NCI-H1694 (cell line): Measurements from ENCODE around the gene PRKAG3.

ENCODE experiments used
- DNase-seq: peaks from one replicate; lab custom pipeline; 2025; lab: John Stamatoyannopoulos, UW

Gene PRKAG3

DNA sequence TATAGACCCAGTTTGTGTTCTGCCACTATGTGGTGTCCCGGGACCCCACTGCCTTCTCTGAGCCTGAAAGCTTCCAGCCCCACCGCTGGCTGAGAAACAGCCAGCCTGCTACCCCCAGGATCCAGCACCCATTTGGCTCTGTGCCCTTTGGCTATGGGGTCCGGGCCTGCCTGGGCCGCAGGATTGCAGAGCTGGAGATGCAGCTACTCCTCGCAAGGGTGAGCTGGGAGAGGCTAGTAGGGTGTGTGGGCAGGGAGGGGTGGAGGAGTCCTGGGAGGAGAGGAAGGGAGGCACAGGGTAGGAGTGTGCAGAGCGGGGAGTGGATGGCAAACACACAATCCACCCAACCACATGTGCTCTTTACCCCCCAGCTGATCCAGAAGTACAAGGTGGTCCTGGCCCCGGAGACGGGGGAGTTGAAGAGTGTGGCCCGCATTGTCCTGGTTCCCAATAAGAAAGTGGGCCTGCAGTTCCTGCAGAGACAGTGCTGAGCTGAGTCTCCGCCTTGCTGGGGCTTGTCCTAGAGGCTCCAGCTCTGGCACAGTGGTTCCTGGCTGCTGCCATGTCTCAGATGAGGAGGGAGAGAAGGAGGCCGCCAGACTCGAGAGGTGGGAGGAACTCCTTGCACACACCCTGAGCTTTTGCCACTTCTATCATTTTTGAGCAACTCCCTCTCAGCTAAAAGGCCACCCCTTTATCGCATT, 16.9 kb downstream of the PRKAG3 start:
- no peak for DNase-seq

DNA sequence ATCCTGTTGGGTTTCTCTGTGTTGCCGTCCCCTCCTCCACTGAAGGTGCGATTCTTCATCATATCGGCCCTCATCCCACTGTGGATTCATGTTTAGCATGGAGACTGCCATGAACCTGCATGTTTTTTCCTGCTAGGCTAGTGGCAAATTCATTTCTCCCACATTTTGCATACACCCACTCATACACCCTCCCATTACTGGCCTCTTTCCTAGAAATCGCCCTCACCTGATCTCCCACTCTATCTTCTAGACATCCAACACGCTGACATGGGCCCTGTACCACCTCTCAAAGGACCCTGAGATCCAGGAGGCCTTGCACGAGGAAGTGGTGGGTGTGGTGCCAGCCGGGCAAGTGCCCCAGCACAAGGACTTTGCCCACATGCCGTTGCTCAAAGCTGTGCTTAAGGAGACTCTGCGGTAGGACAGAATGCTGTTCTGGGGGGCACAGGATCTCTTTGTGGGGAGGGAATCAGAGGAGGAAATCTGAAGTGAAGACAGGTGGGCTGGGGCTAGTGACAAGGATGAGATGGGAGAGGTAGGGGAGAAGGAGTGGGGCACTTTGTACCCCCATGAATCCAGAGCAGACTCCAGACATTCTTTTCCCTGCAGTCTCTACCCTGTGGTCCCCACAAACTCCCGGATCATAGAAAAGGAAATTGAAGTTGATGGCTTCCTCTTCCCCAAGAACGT, 17.7 kb downstream of the PRKAG3 start:
- no peak for DNase-seq

DNA sequence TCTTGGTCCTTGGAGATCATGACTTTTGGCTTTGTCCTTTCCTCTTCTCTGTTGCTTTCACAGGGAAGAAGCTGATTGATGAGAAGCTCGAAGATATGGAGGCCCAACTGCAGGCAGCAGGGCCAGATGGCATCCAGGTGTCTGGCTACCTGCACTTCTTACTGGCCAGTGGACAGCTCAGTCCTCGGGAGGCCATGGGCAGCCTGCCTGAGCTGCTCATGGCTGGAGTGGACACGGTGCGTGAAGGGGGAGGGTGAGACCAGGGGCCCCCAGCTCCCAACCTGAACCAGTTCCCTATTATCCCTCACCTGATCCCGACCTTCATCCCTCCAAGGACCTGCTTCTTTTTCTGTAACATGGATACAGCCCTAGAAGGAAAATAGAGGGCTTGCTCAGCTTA, 18.7 kb downstream of the PRKAG3 start:
- DNase-seq: no peak

DNA sequence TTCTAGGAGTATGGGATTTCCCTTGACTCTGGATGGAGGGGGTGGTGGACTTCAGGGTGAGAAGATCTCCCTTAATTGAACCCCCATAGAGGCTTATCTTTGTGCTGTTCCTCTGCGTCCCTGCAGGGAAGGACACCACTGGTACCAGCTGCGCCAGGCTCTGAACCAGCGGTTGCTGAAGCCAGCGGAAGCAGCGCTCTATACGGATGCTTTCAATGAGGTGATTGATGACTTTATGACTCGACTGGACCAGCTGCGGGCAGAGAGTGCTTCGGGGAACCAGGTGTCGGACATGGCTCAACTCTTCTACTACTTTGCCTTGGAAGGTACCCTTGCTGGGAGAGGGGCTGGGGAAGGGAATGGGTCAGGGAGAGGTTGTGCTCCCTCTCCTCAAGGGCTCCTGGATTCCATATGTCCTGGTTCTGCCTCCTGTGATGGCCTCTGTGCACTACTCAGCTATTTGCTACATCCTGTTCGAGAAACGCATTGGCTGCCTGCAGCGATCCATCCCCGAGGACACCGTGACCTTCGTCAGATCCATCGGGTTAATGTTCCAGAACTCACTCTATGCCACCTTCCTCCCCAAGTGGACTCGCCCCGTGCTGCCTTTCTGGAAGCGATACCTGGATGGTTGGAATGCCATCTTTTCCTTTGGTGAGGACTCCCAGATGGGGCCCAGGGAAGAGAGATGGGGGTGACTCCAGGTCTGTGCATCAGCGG, 19.3 kb downstream of the PRKAG3 start:
- DNase-seq: no peak

DNA sequence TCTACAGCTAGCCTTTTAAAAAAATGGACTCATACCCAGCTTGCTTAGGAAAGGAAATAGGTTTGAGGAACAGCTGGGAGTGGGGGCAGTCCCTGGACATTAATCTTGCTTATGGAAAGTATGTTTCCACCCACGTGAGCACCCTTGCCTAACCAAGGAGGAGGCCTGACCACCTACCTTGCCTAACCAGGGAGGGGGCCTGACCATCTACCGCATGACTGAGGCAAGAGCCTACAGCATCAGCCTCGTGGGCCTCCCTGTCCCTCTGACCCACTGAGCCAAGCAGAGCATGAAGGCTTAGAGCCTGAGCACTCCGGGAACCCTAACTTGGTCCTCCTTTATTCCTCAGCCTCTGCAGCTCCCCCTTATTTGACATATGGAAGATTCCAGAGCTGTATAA, 20.2 kb downstream of the PRKAG3 start:
- DNase-seq: no peak

DNA sequence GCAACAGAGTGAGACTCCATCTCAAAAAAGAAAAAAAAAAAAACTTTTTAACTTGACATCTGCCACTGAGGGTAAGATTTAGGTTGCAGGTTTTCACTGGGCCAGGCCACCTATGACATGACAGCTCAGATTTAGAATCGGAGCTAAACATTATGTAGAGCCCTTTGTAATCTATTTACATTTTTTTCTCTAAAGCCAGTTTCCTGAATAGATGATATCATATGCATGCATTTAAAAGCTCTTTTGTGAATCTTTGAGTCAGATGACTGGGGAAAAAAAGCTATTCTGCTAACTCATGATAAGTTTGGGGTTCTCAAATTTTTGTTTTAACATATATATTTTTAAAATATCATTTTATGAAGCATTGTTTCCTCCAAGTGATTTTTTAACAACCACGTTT, 21.3 kb downstream of the PRKAG3 start:
- no peak for DNase-seq

DNA sequence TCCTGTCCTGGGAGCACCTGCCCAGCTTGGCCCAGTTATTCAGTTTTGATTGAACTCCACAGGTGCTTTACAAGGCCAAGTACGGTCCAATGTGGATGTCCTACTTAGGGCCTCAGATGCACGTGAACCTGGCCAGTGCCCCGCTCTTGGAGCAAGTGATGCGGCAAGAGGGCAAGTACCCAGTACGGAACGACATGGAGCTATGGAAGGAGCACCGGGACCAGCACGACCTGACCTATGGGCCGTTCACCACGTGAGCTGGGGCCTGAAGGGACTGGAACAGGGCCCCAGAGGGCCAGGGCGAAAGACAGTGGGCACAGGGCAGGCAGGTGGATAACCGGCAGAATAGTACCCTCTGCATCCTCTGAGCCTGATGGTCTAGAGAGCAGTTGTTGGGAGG, 22.1 kb downstream of the PRKAG3 start:
- DNase-seq: no peak

DNA sequence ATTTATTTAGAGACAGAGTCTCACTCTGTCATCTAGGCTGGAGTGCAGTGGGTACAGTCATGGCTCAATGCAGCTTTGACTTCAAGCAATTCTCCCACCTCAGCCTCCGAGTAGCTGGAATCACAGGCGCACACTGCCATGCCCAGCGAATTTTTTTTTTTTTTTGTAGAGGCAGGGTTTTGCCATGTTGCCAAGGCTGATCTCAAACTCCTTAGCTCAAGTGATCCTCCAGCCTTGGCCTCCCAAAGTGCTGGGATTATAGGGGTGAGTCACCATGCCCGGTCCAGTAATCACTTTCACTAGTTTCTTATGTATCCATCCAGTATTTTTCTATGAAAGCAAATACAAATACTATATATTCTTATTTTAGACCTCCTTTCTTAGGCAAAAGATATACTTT, 24.0 kb downstream of the PRKAG3 start:
- DNase-seq: no peak

DNA sequence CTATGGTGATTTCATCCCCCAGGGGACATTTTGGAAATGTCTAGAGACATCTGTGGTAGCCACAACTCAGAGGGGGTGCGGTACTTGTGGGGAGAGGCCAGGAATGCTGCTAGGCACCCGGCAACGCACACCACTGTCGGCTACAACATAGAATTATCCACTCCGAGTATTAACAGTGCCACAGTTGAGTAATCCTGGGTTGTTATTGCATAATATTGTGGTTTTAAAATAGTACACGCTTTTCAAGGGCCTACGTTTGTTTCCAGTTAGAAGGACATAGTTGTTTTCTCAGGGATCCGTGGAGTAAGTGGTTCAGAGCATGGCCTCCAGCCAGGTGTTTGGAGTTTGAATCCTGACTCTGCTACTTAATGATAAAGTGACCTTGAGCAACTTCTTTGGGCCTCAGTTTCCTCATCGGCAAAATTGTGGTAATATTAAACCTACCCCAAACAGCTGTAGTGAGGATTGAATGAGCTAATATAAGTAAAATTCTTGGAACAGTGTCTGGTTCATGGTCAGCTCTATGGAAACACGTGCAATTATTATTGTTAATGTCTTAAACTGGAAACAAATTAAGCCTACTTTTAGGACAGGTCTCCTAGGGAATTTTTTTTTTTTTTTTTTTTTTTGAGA, 25.1 kb downstream of the PRKAG3 start:
- DNase-seq: no peak

DNA sequence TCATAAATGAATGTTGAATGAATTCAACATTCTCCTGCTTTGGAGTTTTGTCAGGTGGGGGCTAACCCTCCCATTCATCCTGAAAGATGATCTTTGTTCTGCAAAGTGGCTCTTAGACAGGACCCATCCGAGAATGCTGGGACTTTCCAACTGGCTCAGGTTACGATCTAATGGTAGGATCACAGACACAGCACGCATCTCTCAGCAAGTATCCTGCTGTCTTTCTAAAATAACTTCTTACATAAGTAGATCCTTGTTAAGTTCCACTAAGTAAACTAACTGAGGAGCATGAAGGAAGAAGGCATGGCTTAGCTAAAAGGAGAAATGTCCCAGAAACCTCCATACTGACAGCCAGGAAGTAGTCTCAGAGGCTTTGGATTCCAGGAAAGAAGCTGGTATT, 26.0 kb downstream of the PRKAG3 start:
- no peak for DNase-seq

DNA sequence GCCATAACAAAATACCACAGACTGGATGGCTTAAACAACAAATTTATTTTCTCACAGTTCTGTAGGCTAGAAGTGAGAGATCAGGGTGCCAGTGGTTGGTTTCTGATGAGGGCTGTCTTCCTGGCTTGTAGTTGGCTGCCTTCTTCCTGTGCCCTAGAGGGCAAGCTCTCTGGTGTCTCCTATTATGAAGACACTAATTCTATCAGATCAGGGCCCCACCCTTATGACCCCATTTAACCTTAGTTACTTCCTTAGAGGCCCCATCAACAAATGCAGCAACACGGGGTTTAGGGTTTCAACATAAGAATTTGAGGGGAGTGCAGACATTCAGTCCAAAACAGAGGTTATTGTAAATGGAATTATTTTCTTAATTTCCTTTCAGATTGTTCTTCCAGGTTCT, 26.8 kb downstream of the PRKAG3 start:
- no peak for DNase-seq

DNA sequence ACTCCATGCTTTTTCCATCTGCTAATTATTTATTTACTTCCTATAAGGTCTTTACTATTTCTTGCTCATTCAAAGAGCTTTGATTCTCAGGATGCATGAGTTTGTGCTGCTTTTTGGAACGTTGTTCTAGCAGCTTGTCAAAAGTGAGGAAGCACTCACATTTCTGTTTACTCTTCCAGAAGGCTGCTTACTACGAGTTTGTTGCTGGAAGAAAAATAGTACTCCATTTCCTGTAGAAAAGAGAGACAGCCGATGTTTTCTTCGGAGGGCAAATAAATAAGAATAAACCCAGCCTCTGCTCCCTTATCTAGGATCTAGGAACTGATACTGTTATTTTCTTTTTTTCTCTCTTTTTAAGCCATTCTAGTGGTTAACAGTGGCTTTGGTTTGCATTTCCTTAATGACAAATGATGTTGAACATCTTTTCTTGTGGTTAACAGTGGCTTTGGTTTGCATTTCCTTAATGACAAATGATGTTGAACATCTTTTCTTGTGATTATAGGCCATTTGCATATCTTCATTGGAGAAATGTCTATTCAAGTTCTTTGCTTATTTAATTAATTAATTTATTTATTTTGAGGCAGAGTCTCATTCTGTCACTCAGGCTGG, 29.1 kb downstream of the PRKAG3 start:
- no peak for DNase-seq

DNA sequence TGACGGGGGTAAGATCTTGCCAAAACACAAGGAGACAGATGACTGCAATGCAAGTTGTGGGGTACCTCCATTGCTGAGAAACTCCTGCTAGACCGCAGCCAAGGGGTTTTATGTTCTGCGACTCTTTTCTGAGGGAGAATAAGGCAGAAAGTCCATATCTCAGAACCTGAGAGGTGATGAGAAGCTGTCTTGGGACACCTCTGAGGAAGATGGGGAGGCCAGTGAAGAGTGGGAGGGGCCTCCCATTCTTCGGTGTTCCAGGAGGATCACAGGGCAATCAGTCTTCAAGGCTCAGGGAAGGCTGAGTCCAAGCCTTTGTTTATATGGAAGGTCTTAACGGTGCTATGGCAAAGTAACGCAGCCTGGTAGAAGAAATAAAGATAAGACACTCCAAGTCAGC, 31.6 kb downstream of the PRKAG3 start:
- DNase-seq: no peak

DNA sequence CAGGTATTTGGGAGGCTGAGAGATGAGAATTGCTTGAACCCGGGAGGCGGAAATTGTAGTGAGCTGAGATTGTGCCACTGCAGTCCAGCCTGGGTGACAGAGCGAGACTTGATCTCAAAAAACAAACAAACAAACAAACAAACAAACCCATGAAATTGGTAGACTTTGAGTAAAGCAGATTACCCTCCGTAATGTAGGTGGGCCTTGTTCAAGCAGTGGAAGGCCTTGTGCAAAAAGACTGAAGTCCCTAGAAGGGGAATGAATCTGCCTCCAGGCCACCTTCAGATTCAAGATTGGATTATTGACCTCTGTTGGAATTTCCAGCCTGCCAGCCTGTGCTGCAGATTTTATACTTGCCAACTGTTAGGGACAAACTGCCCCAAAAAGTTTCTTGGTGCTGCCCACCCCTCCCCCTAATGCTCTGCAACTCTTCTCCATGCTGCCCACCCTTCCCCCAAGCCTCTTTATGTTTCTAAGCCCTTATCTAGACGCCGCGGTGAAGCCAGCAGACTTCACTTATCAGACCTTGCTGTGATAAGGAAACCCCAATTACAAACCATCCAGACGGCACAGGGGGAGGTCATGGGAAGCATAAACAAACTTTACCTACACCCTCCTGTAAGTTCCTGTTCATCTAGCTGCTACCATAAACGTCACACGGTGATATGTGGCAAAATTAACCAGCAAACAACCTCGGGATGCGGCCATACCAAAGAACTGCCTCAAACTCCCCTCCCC, 32.7 kb downstream of the PRKAG3 start:
- no peak for DNase-seq

DNA sequence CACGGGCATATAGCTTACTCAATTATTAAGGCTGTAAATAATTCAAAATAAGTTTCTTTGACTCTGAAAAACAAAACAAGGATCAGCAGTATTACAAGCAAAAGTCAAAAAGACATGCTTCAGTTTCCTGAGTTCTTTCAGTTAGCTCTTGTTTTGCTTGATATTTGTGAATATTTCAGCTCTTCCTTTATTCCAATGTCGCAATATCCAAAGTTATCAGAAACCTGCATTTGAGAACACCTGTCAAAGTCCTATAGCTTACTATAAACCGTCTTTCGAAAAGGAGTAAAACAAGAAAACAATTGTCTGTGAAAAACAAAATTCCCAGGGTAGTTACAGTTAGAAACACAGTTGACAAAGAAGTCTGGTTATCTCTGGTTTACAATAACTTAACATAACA, 34.9 kb downstream of the PRKAG3 start:
- DNase-seq: no peak

DNA sequence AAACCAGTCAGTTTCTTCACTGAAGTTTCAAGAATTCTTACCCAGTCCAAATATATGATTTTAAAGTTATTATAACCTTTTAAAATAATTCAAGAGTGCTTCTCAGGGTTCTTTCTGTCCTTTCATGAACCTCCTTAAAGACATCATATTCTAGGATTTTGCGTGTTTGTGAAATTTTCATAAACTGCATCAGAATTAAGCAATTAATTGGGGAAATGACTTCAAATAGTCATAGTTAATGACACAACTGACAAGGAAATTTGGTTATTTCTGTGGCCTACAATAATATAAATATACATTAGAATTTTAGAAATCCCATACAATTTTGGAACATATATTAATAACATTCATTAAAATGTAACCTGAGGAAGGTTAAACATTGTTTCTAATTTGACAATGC, 39.2 kb downstream of the PRKAG3 start:
- no peak for DNase-seq

DNA sequence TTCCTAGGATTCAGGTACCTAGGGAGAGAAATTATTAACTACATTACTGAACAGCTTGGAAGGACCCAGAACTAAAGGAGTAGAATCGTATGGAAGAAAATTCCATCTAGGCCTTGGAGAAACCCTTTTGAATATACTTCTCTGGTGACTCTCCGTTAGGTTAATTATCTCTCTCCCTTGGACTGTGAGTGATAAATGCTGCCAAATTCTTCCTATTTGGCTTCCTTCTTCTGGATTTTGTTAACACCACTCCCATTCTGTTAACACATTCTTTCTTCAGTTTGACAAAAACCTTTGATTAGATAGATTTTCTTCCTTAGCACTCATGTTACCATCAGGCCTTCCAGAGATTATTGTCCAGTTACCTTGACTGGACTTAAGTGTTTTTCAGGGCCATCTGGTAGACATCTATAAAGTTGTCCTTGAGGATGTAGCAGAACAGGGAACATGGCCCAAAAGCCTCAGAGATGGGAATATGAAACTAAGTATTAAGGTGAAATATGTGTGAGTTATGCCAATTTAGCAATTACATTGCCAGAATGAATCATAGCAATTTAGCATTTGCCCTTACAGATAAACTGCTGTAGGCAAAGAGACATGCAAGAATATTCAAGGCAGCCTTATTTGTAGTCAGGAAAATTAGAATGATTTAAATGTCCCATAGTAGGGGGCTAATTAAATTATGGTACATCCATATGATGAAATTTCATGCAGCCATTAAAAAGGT, 42.9 kb downstream of the PRKAG3 start:
- no peak for DNase-seq

DNA sequence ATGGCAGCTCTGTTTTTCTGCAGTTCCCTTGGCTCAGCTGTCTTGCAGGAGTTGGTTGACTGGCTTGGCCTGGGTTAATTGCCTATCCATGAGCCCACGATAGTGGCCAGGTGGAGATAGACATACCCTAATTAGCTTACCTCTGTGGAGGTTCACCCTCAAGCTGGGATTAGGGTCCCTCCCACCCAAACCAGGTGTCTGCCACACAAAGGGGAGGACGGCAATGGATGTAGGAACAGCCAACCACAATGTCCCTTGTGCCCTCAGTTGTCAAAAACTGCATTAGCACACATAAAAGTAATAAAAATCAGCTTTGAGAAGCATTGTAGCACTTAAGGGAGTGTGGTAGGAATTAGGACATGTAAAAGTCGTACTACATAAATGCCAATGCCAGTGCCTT, 45.5 kb downstream of the PRKAG3 start:
- no peak for DNase-seq

DNA sequence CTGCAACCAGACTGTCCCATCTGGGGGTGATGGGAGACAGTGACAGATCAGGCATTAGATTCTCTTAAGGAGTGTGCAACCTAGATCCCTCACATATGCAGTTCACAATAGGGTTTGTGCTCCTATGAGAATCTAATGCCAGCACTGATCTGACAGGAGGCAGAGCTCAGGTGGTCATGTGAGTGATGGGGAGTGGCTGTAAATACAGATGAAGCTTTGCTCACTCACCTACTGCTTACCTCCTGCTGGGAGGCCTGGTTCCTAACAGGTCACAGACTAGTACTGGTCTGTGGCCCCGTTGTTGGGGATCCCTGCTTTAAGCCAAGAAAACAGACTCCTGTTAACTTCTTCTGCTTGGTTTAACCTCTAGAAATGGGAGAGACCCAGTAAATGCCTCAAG, 46.5 kb downstream of the PRKAG3 start:
- DNase-seq: no peak

DNA sequence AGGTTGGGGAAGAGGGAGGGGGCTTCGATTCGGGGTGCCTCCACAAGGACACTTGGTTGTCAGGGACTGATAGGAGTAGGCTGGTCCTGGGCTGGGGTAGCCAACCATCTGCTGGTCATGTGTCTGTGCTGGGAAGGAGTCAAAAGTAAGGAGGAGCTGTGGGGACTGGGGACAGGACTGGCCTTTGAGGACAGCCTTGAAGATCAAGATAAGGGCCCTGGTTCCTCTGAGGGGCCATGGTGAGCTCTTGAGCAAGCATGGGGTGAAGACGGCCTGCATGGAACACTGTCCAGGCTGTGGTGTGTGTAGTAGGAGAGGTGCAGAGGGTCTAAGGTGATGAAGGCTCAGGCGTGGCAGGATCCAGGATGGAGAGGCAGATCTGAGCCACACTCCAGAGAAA, 47.9 kb downstream of the PRKAG3 start:
- DNase-seq: no peak

DNA sequence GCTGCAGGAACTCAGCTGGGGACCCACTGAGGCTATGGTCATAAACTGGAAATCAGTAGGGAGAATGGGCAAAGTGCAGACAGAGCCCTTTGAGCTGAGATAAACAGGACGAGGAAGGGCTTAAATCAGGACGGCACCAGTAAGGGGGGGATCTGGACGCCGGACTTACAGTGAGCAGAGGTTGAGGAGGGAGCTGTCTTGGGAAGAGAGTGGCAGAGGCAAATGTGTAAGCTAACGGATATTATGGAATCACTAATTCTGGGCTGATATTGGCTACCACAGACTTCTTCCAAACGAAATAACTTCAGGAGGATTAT, 49.1 kb downstream of the PRKAG3 start:
- DNase-seq: no peak
